ENCODE results near the gene ROR2.

The ROR2 gene

GRCh38 chr9:91824151-91824550 is 125.9 kb downstream of the ROR2 start:
- no peaks in the 10 kb centered on the region for H4K20me1 ChIP-seq (ENCODE audit: insufficient read depth)
- no peaks in the 10 kb centered on the region for H3K79me2 ChIP-seq (ENCODE audit: insufficient read depth, low read depth)
- TF ChIP-seq, protein P1, sequence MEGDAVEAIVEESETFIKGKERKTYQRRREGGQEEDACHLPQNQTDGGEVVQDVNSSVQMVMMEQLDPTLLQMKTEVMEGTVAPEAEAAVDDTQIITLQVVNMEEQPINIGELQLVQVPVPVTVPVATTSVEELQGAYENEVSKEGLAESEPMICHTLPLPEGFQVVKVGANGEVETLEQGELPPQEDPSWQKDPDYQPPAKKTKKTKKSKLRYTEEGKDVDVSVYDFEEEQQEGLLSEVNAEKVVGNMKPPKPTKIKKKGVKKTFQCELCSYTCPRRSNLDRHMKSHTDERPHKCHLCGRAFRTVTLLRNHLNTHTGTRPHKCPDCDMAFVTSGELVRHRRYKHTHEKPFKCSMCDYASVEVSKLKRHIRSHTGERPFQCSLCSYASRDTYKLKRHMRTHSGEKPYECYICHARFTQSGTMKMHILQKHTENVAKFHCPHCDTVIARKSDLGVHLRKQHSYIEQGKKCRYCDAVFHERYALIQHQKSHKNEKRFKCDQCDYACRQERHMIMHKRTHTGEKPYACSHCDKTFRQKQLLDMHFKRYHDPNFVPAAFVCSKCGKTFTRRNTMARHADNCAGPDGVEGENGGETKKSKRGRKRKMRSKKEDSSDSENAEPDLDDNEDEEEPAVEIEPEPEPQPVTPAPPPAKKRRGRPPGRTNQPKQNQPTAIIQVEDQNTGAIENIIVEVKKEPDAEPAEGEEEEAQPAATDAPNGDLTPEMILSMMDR (conservative IDR thresholded peaks at IDR 0.05; ENCODE audit: low read depth, low read length): no peak
- no peak overlapping the region for H3K4me2 ChIP-seq
- H3K27me3 ChIP-seq (ENCODE audit: insufficient read depth, low read depth): no peaks in the 10 kb centered on the region
- H3K27ac ChIP-seq: no peak overlapping the region
- no peak overlapping the region for H3K9ac ChIP-seq
- no peaks in the 10 kb centered on the region for H3K4me1 ChIP-seq (ENCODE audit: low read depth, poor library complexity, severe bottlenecking)
- no peak overlapping the region for H2AFZ ChIP-seq (ENCODE audit: low read depth)
- no peaks in the 10 kb centered on the region for H3K36me3 ChIP-seq (ENCODE audit: insufficient read depth)
- H3K4me3 ChIP-seq (IDR thresholded peaks at IDR 0.05; ENCODE audit: insufficient read depth, low read depth, low read length): no peak overlapping the region

DNA sequence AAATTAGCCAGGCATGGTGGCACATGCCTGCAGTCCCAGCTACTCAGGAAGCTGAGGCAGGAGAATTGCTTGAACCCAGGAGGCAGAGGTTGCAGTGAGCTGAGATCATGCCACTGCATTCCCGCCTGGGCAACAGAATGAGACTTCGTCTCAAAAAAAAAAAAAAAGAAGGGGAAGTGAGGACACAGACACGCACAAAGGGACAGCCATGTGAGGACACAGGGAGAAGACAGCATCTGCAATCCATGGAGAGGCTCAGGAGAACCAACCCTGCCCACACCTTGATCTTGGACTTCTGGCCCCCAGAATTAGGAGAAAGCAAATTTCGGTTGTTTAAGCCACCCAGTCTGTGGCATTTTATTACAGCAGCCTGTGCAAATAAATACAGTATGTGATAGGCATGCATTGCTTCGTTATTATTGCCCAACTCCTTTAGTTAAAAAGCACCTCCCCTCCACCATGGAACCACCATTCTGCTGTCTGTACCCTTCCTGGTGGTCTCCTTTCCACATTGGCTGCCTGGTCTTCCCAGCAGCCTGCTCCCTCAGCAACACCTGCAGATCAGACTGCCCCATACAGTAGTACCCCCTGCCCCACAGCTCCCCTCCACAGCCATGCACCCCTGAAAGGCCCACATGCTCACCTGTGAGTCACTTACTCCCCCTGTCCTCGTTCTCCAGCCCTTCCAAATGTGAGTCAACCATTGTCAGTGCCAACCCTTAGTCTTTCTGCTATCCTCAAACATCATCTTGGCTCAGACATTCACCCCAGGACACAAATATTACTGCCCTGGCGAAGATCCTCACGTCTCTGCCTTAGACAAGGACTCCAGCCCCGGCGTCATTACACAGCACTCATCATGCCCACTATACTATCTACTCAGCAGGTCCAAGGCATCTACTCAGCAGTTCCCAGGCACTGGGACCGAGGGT is 128.8 kb downstream of the ROR2 start:
- Histone ChIP-seq H2AFZ (ENCODE audit: low read depth) (no peak overlapping the region), H3K4me1 (ENCODE audit: low read depth, poor library complexity, severe bottlenecking) (no peaks in the 10 kb centered on the region), H3K4me3 (IDR thresholded peaks at IDR 0.05; ENCODE audit: insufficient read depth, low read depth, low read length) (no peak overlapping the region), H3K4me2 (no peak overlapping the region), H4K20me1 (ENCODE audit: insufficient read depth) (no peaks in the 10 kb centered on the region), H3K79me2 (ENCODE audit: insufficient read depth, low read depth) (no peaks in the 10 kb centered on the region), H3K27ac (no peak overlapping the region), H3K27me3 (ENCODE audit: insufficient read depth, low read depth) (no peaks in the 10 kb centered on the region), H3K36me3 (ENCODE audit: insufficient read depth) (no peaks in the 10 kb centered on the region), H3K9ac (no peak overlapping the region)
- TF ChIP-seq, protein P1 (conservative IDR thresholded peaks at IDR 0.05; ENCODE audit: low read depth, low read length): no peak

GRCh38 chr9:91820126-91820750 is 129.8 kb downstream of the ROR2 start:
- no peaks in the 10 kb centered on the region for H3K27me3 ChIP-seq (ENCODE audit: insufficient read depth, low read depth)

GRCh38 chr9:91818647-91819403 is 131.2 kb downstream of the ROR2 start:
- Histone ChIP-seq H3K27me3 (ENCODE audit: insufficient read depth, low read depth) (no peaks in the 10 kb centered on the region), H3K27ac (no peak overlapping the region), H3K4me3 (IDR thresholded peaks at IDR 0.05; ENCODE audit: insufficient read depth, low read depth, low read length) (no peak overlapping the region), H3K9ac (no peak overlapping the region), H2AFZ (ENCODE audit: low read depth) (no peak overlapping the region), H3K4me2 (no peak overlapping the region), H4K20me1 (ENCODE audit: insufficient read depth) (no peaks in the 10 kb centered on the region), H3K4me1 (ENCODE audit: low read depth, poor library complexity, severe bottlenecking) (peaks cover 12% of the 10 kb centered on the region), H3K79me2 (ENCODE audit: insufficient read depth, low read depth) (no peaks in the 10 kb centered on the region), H3K36me3 (ENCODE audit: insufficient read depth) (no peaks in the 10 kb centered on the region)
- TF ChIP-seq, protein P1 (conservative IDR thresholded peaks at IDR 0.05; ENCODE audit: low read depth, low read length): no peak

More at GRCh38 chr9:91820126-91820750, 129.8 kb downstream of the ROR2 start:
- H3K79me2 ChIP-seq (ENCODE audit: insufficient read depth, low read depth): no peaks in the 10 kb centered on the region
- no peaks in the 10 kb centered on the region for H4K20me1 ChIP-seq (ENCODE audit: insufficient read depth)
- H3K27ac ChIP-seq: no peak overlapping the region
- H3K4me3 ChIP-seq (IDR thresholded peaks at IDR 0.05; ENCODE audit: insufficient read depth, low read depth, low read length): no peak overlapping the region
- no peak overlapping the region for H3K4me2 ChIP-seq
- H3K36me3 ChIP-seq (ENCODE audit: insufficient read depth): no peaks in the 10 kb centered on the region
- H3K9ac ChIP-seq: no peak overlapping the region
- H3K4me1 ChIP-seq (ENCODE audit: low read depth, poor library complexity, severe bottlenecking): peaks cover 1% of the 10 kb centered on the region
- no peak overlapping the region for H2AFZ ChIP-seq (ENCODE audit: low read depth)
- TF ChIP-seq, protein P1 (conservative IDR thresholded peaks at IDR 0.05; ENCODE audit: low read depth, low read length): no peak

Data from KMS-11 (cell line).